ENCODE results near the gene TMPRSS11A.

Gene TMPRSS11A

GRCh38 chr4:67861513-67861912 is 101.8 kb downstream of the TMPRSS11A start:
- DNase-seq: no peak
